ENCODE data around the gene KCNAB1.

- TF ChIP-seq ARNTL (CRISPR knock-in tag; IDR thresholded peaks at IDR 0.05; ENCODE audit: borderline replicate concordance, low read depth) (no peak), ZNF565 (CRISPR knock-in tag; conservative IDR thresholded peaks at IDR 0.05; ENCODE audit: low read depth) (no peak), CREB5 (CRISPR knock-in tag; IDR thresholded peaks at IDR 0.05; ENCODE audit: low read depth) (no peak), SNAI2 (CRISPR knock-in tag; IDR thresholded peaks at IDR 0.05) (no peak), ZFP3 (CRISPR knock-in tag; IDR thresholded peaks at IDR 0.05) (no peak), PATZ1 (CRISPR knock-in tag; IDR thresholded peaks at IDR 0.05; ENCODE audit: borderline replicate concordance) (no peak), OSR1 (CRISPR knock-in tag; IDR thresholded peaks at IDR 0.05) (no peak)
Measured at GRCh38 chr3:156390846-156391245, 270.5 kb downstream of the KCNAB1 start.
